OCI-LY3 (cell line): ENCODE measurements around the gene PSENEN.

Experiments
- EZH2phosphoT487 ChIP-seq: fragments of 200-600 bp; shearing (Covaris generic); IDR thresholded peaks from 2 replicates; pipeline ENCODE4 v1.6.1; 2018; ENCODE audit warnings: antibody characterized with exemption, mixed run types, low read depth
- TF ChIP-seq, protein P1 (sequence below): fragments of 200-600, 300-600 bp; sonication (generic); IDR thresholded peaks from 2 replicates; pipeline ENCODE4 v1.5.1; 2014; ENCODE audit warnings: antibody characterized with exemption, low read length, low read depth

DNA sequence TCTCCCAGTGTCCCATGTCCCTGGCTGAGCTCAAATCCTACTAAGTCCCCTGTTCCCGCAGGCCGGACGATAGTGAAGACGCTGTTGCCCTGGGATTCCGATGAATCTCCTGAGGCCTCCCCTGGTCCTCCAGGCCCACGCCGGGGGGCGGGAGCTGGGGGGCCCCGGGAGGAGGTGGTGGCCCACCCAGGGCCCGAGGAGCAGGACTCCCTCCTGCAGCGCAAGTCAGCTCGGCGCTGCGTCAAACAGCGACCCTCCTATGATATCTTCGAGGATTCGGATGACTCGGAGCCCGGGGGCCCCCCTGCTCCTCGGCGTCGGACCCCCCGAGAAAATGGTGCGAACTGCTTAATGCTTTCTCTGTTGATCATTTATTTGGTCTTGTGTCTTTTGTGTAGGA is 21.8 kb upstream of the PSENEN start:
- TF ChIP-seq, protein P1, sequence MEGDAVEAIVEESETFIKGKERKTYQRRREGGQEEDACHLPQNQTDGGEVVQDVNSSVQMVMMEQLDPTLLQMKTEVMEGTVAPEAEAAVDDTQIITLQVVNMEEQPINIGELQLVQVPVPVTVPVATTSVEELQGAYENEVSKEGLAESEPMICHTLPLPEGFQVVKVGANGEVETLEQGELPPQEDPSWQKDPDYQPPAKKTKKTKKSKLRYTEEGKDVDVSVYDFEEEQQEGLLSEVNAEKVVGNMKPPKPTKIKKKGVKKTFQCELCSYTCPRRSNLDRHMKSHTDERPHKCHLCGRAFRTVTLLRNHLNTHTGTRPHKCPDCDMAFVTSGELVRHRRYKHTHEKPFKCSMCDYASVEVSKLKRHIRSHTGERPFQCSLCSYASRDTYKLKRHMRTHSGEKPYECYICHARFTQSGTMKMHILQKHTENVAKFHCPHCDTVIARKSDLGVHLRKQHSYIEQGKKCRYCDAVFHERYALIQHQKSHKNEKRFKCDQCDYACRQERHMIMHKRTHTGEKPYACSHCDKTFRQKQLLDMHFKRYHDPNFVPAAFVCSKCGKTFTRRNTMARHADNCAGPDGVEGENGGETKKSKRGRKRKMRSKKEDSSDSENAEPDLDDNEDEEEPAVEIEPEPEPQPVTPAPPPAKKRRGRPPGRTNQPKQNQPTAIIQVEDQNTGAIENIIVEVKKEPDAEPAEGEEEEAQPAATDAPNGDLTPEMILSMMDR, result no peak
- no peak for TF ChIP-seq EZH2phosphoT487
